ENCODE results near the gene DMD.

GRCh38 chrX:32545101-32545500 lies 666.2 kb downstream of the DMD start:
- TF ChIP-seq CTCF (IDR thresholded peaks at IDR 0.05) (no peak), POLR2AphosphoS5 (IDR thresholded peaks at IDR 0.05) (no peak), EP300 (IDR thresholded peaks at IDR 0.05) (no peak), POLR2A (IDR thresholded peaks at IDR 0.05) (no peak)
